ENCODE measurements around the gene TMEFF1. TPM values are rescaled to one million over a fixed set of nuclear protein-coding genes. Genes with fewer than 3 reads are reported as not detected.

Gene TMEFF1
- total RNA-seq, 1 experiment from 2014 or later, result 2.7 TPM

DNA sequence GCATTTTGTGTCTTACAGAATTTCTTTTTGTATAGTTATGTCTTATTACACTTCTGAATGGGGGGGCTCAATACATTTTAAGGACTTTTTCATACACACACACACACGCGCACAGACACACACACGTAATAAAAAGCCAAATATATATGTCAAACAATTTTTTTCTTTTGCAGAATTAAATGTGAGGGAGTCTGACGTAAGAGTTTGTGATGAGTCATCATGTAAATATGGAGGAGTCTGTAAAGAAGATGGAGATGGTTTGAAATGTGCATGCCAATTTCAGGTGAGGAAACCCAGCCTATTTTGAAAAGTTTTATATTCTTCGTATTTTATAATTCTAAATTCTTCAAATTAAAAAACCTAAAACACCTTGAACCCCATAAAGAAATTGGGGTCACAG is 25.6 kb downstream of the TMEFF1 start:
- Mint-ChIP-seq H3K4me3 (ENCODE audit: unreplicated experiment) (no peak overlapping the region), H3K27ac (ENCODE audit: unreplicated experiment) (no peak overlapping the region), H3K9me3 (ENCODE audit: unreplicated experiment) (no peaks in the 10 kb centered on the region), H3K36me3 (ENCODE audit: insufficient read depth, unreplicated experiment) (no peaks in the 10 kb centered on the region), H3K27me3 (ENCODE audit: insufficient read depth, unreplicated experiment) (no peaks in the 10 kb centered on the region), H3K4me1 (ENCODE audit: low read depth, unreplicated experiment) (no peaks in the 10 kb centered on the region)
- no peaks in the 10 kb centered on the region for H3K4me1 ChIP-seq
- H3K27me3 ChIP-seq (replicated peaks; ENCODE audit: control insufficient read depth, insufficient read depth, low read length), result no peaks in the 10 kb centered on the region
- BruUV-seq (replicated peaks), result no TSS peak
- H3K4me3 ChIP-seq (ENCODE audit: low read depth, low read length), result no peak overlapping the region
- intact Hi-C loops (cut with micrococcal nuclease; ENCODE audit: unreplicated experiment), result no loop called here
- DNase-seq, result no peak
- CTCF ChIA-PET, result no interaction called here
- H3K36me3 ChIP-seq (ENCODE audit: control insufficient read depth, insufficient read depth, low read length), result no peaks in the 10 kb centered on the region
- POLR2A ChIA-PET, result no interaction called here
- TF ChIP-seq, protein P1, sequence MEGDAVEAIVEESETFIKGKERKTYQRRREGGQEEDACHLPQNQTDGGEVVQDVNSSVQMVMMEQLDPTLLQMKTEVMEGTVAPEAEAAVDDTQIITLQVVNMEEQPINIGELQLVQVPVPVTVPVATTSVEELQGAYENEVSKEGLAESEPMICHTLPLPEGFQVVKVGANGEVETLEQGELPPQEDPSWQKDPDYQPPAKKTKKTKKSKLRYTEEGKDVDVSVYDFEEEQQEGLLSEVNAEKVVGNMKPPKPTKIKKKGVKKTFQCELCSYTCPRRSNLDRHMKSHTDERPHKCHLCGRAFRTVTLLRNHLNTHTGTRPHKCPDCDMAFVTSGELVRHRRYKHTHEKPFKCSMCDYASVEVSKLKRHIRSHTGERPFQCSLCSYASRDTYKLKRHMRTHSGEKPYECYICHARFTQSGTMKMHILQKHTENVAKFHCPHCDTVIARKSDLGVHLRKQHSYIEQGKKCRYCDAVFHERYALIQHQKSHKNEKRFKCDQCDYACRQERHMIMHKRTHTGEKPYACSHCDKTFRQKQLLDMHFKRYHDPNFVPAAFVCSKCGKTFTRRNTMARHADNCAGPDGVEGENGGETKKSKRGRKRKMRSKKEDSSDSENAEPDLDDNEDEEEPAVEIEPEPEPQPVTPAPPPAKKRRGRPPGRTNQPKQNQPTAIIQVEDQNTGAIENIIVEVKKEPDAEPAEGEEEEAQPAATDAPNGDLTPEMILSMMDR (IDR thresholded peaks at IDR 0.05; ENCODE audit: insufficient read depth in 1 of 2, low read depth in 1 of 2, low read length in 1 of 2, severe bottlenecking in 1 of 2, unreplicated experiment in 1 of 2), result no peak
- no peaks in the 10 kb centered on the region for H3K9me3 ChIP-seq

DNA sequence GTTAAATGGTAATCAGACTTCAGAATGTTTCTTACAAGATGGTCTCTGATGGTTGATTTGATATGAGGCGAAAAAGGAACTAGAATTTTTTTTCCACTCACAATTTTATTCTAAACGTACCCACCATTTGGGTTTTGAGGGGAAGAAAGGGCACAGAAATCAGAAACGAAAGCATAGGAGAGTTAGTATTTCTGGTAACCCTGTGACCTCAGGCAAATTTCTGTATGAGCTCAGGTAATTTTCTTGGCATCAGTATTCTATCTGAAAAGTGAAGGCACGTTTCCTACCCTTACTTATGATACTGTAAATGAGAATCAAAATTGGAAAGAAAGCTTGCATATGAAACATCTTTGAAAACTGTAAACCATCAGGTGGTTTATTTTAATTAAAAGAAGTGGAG is 26.5 kb downstream of the TMEFF1 start:
- no peak for DNase-seq
- Mint-ChIP-seq H3K36me3 (ENCODE audit: insufficient read depth, unreplicated experiment) (no peaks in the 10 kb centered on the region), H3K27me3 (ENCODE audit: insufficient read depth, unreplicated experiment) (no peaks in the 10 kb centered on the region), H3K9me3 (ENCODE audit: unreplicated experiment) (no peaks in the 10 kb centered on the region), H3K4me1 (ENCODE audit: low read depth, unreplicated experiment) (no peaks in the 10 kb centered on the region), H3K27ac (ENCODE audit: unreplicated experiment) (no peak overlapping the region), H3K4me3 (ENCODE audit: unreplicated experiment) (no peak overlapping the region)
- ChIA-PET POLR2A (no interaction called here), CTCF (no interaction called here)
- H3K27me3 ChIP-seq (replicated peaks; ENCODE audit: control insufficient read depth, insufficient read depth, low read length), result no peaks in the 10 kb centered on the region
- intact Hi-C loops (cut with micrococcal nuclease; ENCODE audit: unreplicated experiment), result no loop called here
- TF ChIP-seq, protein P1 (IDR thresholded peaks at IDR 0.05; ENCODE audit: insufficient read depth in 1 of 2, low read depth in 1 of 2, low read length in 1 of 2, severe bottlenecking in 1 of 2, unreplicated experiment in 1 of 2), result no peak
- no peaks in the 10 kb centered on the region for H3K4me1 ChIP-seq
- no peak overlapping the region for H3K4me3 ChIP-seq (ENCODE audit: low read depth, low read length)
- no TSS peak for BruUV-seq (replicated peaks)
- H3K9me3 ChIP-seq, result no peaks in the 10 kb centered on the region
- H3K36me3 ChIP-seq (ENCODE audit: control insufficient read depth, insufficient read depth, low read length), result no peaks in the 10 kb centered on the region

DNA sequence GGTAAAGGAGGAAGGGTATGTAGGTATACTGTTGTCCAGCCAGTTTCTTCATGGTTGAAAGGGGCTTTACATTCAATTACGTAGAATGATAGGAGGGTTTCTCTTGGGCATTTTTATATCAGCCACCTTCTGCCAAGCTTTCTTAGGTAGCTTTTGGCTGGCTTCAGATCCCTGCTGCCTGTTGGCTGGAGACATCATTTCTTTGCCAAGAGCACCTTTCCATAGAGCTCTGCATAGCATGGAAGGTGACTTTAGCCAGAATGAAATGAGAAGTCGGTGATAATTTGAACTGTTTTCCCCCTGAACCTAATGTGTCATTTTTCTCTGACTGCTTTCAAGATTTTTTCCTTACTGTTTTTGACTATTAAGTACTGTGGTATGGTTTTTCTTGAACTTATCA is 26.9 kb downstream of the TMEFF1 start:
- H3K4me1 Mint-ChIP-seq (ENCODE audit: low read depth, unreplicated experiment), result no peaks in the 10 kb centered on the region
- Histone ChIP-seq H3K9me3 (no peaks in the 10 kb centered on the region), H3K4me3 (ENCODE audit: low read depth, low read length) (no peak overlapping the region), H3K27me3 (replicated peaks; ENCODE audit: control insufficient read depth, insufficient read depth, low read length) (no peaks in the 10 kb centered on the region), H3K4me1 (no peaks in the 10 kb centered on the region), H3K36me3 (ENCODE audit: control insufficient read depth, insufficient read depth, low read length) (no peaks in the 10 kb centered on the region)
- no peaks in the 10 kb centered on the region for H3K9me3 Mint-ChIP-seq (ENCODE audit: unreplicated experiment)
- TF ChIP-seq, protein P1 (IDR thresholded peaks at IDR 0.05; ENCODE audit: insufficient read depth in 1 of 2, low read depth in 1 of 2, low read length in 1 of 2, severe bottlenecking in 1 of 2, unreplicated experiment in 1 of 2), result no peak
- H3K27ac Mint-ChIP-seq (ENCODE audit: unreplicated experiment), result no peak overlapping the region
- H3K4me3 Mint-ChIP-seq (ENCODE audit: unreplicated experiment), result no peak overlapping the region
- POLR2A ChIA-PET, result no interaction called here
- BruUV-seq (replicated peaks), result no TSS peak
- intact Hi-C loops (cut with micrococcal nuclease; ENCODE audit: unreplicated experiment), result no loop called here
- CTCF ChIA-PET, result no interaction called here
- H3K36me3 Mint-ChIP-seq (ENCODE audit: insufficient read depth, unreplicated experiment), result no peaks in the 10 kb centered on the region
- H3K27me3 Mint-ChIP-seq (ENCODE audit: insufficient read depth, unreplicated experiment), result no peaks in the 10 kb centered on the region
- no peak for DNase-seq
